Parietal lobe (tissue), 1 donor: ENCODE results near the gene FBXO2. TPM values are rescaled to one million over a fixed set of nuclear protein-coding genes. Genes with fewer than 3 reads are reported as not detected.

ENCODE experiments used
- total RNA-seq: library from RNA; depleted of rRNA; stranded (reverse); fragments of >200 nt; gene quantifications from one replicate; pipeline ENCODE4 v1.2.3, GENCODE V29; 2014

FBXO2 gene, protein sequence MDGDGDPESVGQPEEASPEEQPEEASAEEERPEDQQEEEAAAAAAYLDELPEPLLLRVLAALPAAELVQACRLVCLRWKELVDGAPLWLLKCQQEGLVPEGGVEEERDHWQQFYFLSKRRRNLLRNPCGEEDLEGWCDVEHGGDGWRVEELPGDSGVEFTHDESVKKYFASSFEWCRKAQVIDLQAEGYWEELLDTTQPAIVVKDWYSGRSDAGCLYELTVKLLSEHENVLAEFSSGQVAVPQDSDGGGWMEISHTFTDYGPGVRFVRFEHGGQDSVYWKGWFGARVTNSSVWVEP
- 1.9 TPM for total RNA-seq

DNA sequence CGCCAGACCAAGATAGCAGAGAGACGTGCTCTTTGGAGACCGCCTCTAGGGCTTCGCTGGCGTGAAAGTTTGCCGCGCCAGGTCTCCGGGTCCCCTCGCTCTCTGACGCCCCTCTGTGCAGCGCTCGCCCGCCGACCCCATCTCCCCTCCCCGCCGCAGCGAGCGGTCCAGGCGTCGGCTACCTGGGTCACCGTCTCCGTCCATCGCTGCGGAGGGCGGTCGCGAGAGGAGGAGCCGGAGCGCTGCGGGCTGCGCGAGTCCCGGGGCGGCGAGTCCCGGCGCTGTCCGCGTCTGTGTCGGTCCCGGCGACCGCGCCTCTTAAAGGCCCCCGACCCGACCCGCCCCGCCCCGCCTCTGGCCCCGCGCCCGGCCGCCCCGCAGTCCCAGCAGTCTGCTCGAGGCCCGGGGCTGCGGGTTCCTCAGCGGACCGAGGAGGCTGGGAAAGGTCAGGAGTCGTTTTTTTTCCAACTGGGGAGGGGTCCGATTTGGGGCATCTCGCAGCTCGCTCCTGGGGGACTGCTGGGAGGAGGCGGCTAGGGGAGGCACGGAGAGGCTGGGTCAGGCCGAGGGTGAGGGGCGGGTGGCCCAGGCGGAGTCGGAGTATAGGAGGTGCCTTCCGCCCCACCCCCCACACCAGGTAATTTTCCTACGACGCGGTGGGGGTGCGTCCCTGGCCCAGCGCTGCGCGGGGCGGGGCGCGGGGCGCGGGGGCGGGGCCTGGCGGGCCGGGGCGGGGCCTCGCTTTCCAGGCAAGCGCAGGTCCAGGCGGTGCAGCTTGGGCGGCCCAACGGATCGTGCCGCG lies at the start of gene FBXO2, which contains the start of gene FBXO44:
TSS of gene FBXO2 (minus strand) at position 293 of the 802 bp plus-strand sequence. CDS start at position 204, 89 bp downstream.
TSS of gene FBXO44 (plus strand) at position 741 of the 802 bp plus-strand sequence. CDS start 959 bp downstream, outside the sequence.

DNA sequence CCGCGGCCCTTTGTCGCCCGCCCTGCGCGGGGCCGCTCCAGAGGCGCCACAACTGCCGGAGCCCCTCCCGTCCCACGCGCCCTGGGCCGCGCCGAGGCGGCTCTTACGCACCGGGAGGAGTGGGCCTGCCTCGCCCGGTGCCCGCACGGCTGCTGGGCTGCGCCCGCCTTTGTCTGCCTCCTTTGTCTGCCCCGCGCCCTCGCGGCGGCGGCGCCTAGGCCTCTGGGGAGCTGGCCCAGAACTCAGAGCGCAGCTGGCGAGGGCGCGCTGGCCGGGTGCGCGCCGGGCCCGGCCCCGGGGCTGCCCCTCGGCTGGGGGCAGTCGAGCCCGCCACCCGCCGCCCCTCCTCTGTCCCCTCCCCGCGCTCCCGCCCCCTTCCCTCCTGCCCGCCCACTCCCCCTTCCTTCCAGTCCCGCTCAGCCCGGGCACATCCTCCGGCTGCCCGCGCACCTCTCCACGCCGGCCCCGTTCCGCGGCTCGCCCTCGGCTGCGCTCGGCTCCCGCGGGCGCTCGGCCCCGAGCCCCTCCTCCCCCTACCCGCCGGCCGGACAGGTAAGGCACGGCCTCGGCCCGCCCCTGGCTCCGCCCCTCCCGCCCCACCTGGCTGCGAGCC lies 37.2 kb upstream of the FBXO2 start, which contains the start of gene DRAXIN:
TSS of gene DRAXIN (plus strand) at position 409 of the 613 bp plus-strand sequence. CDS start 14,549 bp downstream, outside the sequence.

DNA sequence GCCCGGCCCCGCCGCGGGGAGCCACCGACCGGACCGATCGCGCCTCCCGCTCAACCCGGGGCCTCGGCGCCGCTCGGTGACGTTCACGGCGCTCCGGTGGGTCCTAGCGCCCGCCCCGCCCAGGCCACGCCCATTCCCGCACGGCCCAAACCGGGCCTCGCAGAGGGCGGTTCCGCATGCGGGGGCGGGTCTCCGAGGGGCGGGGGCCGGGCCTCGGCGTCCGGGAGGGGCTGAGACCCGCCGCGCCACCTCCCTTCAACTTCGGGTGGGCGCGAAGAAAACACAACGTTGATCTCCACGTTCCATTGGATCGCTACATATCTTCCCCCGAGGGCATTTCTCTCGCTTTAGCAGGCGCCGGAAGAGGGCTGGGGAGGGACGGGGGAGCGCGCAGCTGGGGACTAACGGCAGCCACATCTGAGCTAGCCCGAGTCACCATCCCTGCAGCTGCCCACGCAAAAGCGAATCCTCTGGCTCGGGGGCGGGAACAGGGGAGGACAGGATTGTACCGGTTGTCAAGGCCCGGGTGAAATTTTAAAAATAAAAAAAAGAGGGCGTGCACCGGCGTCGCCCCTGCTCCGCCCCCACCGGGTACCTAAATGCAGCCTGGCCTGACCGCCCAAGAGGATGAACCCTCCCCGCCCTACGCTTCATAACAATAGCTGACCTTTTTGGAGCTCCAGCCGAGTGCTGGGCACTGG lies 27.0 kb upstream of the FBXO2 start, which contains the start of gene MAD2L2:
TSS of gene MAD2L2 (minus strand) at position 78 of the 701 bp plus-strand sequence. CDS start 547 bp downstream, outside the sequence.

Other genes starting within 250 kb of the FBXO2 start
- gene DISP3, start 175.3 kb downstream of the FBXO2 start, total RNA-seq, result 74.5 TPM
- gene FBXO44, start 448 bp upstream of the FBXO2 start, total RNA-seq, result 42.3 TPM
- 4.7 TPM for gene FBXO6, start 9.8 kb upstream of the FBXO2 start, total RNA-seq
- gene MAD2L2, start 26.7 kb upstream of the FBXO2 start, total RNA-seq, result 65.7 TPM
- gene DRAXIN, start 37.3 kb upstream of the FBXO2 start, total RNA-seq, result 103 TPM
- 3.8 TPM for gene AGTRAP, start 81.7 kb upstream of the FBXO2 start, total RNA-seq
- not detected for gene C1orf167, start 107.8 kb upstream of the FBXO2 start, total RNA-seq
- gene MTHFR, start 151.5 kb upstream of the FBXO2 start, total RNA-seq, result 45.1 TPM
- 29.7 TPM for gene CLCN6, start 151.8 kb upstream of the FBXO2 start, total RNA-seq
- not detected for gene NPPA, start 193.4 kb upstream of the FBXO2 start, total RNA-seq
- gene NPPB, start 204.5 kb upstream of the FBXO2 start, total RNA-seq, result not detected